Tibial nerve (tissue), 4 donors: ENCODE measurements around the gene COQ8B. TPM values are rescaled to one million over a fixed set of nuclear protein-coding genes. Genes with fewer than 3 reads are reported as not detected.

Experiments
- DNase-seq, 2 donors: peaks; one replicate each; pipeline ENCODE4 v3.0.0-alpha.2; 2019; ENCODE audit warnings: low spot score in 2 of 2
- H3K27ac ChIP-seq, 4 donors: fragments of 200-600 bp; sonication (generic) in 3 of 4; one replicate each; pipeline ENCODE4 v1.5.1; 2017 to 2019; ENCODE audit warnings: mild to moderate bottlenecking in 1 of 4
- H3K27me3 ChIP-seq, 2 donors: fragments of 200-600 bp; sonication (generic) in 1 of 2; one replicate each; pipeline versions ENCODE4 v1.5.1 to v1.6.0; 2017 to 2019
- H3K36me3 ChIP-seq, 3 donors: fragments of 200-600 bp; sonication (generic); one replicate each; pipeline ENCODE4 v1.5.1; 2018 to 2019
- H3K4me1 ChIP-seq, 4 donors: fragments of 200-600 bp; sonication (generic) in 3 of 4; one replicate each; pipeline ENCODE4 v1.5.1; 2017 to 2019
- H3K4me3 ChIP-seq, 4 donors: fragments of 200-600 bp; sonication (generic) in 3 of 4; one replicate each; pipeline ENCODE4 v1.5.1; 2017 to 2019; ENCODE audit warnings: mild to moderate bottlenecking in 1 of 4, moderate library complexity in 1 of 4
- H3K9me3 ChIP-seq, 4 donors: fragments of 200-600 bp; sonication (generic) in 3 of 4; one replicate each; pipeline ENCODE4 v1.5.1; 2017 to 2019
- EP300 ChIP-seq, 2 donors: sonication (generic); formaldehyde crosslinking; IDR thresholded peaks; one replicate each; pipeline ENCODE4 v1.6.1; 2017; ENCODE audit warnings: antibody characterized with exemption in 2 of 2, mild to moderate bottlenecking in 1 of 2
- POLR2A ChIP-seq, 2 donors: fragments of 450-650 bp; IDR thresholded peaks; one replicate each; pipeline ENCODE4 v1.6.1; 2017; ENCODE audit warnings: antibody characterized with exemption in 2 of 2, mild to moderate bottlenecking in 2 of 2, moderate library complexity in 2 of 2
- WGBS, 2 donors: methylation state at CpG; one replicate each; pipeline ENCODE4 v1.1.5; 2018; 5-methylcytosine and 5-hydroxymethylcytosine counted together
- total RNA-seq, 4 donors: library from RNA; depleted of rRNA; stranded (reverse); fragments of >200 nt; gene quantifications; one replicate each; pipeline ENCODE4 v1.1.0, GENCODE V29; 2016
- TF ChIP-seq, protein P1 (sequence below), 5 experiments: fragments of 200-600 bp in 3 of 5; fragments of 450-650 bp in 2 of 5; sonication (generic) in 3 of 5; IDR thresholded peaks; one replicate each; pipeline ENCODE4 v1.5.1; 2016 to 2019; ENCODE audit warnings: antibody characterized with exemption in 5 of 5, mild to moderate bottlenecking in 3 of 5, moderate library complexity in 2 of 5

COQ8B gene
- total RNA-seq, 4 donors from 2014 or later = 71.0 to 88.6 (median 84.3) TPM

GRCh38 chr19:40703029-40703755 lies 13.5 kb downstream of the COQ8B start:
- 80% methylated on average over 24 of the region's 24 CpGs for WGBS, 2 donors
- Histone ChIP-seq H3K4me3 (no peak overlapping the region), H3K4me1 (peaks cover 0 to 22% (median 2%) of the 10 kb centered on the region in 4 donors), H3K27me3 (no peaks in the 10 kb centered on the region), H3K36me3 (peaks cover 0 to 96% (median 5%) of the 10 kb centered on the region in 3 donors), H3K27ac (peak overlapping the region in 2 of 4 donors; percentile 36 to 66), H3K9me3 (no peaks in the 10 kb centered on the region)
- TF ChIP-seq, protein P1, sequence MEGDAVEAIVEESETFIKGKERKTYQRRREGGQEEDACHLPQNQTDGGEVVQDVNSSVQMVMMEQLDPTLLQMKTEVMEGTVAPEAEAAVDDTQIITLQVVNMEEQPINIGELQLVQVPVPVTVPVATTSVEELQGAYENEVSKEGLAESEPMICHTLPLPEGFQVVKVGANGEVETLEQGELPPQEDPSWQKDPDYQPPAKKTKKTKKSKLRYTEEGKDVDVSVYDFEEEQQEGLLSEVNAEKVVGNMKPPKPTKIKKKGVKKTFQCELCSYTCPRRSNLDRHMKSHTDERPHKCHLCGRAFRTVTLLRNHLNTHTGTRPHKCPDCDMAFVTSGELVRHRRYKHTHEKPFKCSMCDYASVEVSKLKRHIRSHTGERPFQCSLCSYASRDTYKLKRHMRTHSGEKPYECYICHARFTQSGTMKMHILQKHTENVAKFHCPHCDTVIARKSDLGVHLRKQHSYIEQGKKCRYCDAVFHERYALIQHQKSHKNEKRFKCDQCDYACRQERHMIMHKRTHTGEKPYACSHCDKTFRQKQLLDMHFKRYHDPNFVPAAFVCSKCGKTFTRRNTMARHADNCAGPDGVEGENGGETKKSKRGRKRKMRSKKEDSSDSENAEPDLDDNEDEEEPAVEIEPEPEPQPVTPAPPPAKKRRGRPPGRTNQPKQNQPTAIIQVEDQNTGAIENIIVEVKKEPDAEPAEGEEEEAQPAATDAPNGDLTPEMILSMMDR (IDR thresholded peaks at IDR 0.05) = no peak
- TF ChIP-seq POLR2A (IDR thresholded peaks at IDR 0.05) (no peak), EP300 (IDR thresholded peaks at IDR 0.05) (no peak)
- no peak for DNase-seq

DNA sequence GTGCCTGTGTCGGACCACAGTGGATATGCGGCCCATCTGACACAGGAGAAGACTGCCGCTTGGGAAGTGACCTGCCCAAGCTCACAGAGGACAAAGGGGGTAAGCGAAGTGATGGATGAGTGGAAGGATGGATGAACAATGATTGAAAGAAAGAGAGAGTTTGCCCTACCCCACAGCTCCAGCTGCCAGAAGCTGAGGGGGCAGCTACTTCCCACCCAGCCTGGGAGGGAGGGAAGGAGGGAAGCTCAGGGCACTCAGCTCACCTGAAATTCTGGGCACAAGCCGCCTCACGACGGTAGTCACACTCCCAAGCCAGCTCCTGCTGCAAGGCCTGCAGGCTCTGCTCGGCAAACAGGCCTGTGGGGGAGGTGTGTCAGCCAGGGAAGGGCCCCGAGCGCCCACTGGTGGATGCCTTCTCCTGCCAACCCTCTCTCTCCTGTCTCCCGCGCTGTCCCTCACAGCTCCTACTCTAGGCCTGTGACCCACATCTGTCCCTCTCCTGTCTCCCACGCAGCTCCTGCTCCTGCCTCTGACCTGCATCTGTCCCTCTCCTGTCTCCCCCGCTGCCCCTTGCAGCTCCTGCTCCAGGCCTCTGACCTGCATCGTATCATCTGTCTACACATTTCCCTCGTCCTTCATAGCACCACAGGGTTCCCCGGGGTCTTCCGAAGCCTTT lies 14.2 kb downstream of the COQ8B start:
- Histone ChIP-seq H3K4me1 (peaks cover 0 to 22% (median 2%) of the 10 kb centered on the region in 4 donors), H3K4me3 (no peak overlapping the region), H3K27me3 (no peaks in the 10 kb centered on the region), H3K9me3 (no peaks in the 10 kb centered on the region), H3K36me3 (peaks cover 0 to 91% (median 5%) of the 10 kb centered on the region in 3 donors), H3K27ac (peak overlapping the region in 2 of 4 donors; percentile 36 to 66)
- TF ChIP-seq, protein P1 (IDR thresholded peaks at IDR 0.05) = peak in 4 of 5 experiments; percentile 5 to 31 (median 24)
- no peak for TF ChIP-seq POLR2A (IDR thresholded peaks at IDR 0.05)
- no peak for DNase-seq
- WGBS, 2 donors = 58 to 66% methylated on average over 18 of the region's 18 CpGs

DNA sequence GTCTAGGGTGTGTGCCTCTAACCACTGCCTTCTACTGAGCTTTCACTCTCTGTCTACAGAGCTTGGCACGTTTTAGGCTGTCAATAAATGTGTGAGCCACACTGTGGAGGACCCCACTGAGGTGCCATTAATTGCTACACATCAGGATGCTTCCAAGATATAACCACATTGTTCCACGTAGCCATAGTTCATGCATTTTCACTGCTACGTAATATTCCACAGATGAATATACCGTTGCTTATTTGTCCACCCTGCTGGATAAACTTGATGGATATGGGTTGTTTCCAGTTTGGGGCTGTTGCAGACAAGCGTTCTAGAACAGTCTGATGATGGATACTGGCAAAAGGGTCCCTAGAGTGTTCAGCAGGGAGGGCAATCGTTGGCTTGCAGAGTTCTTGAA lies 14.9 kb downstream of the COQ8B start:
- Histone ChIP-seq H3K27ac (peak overlapping the region in 1 of 4 donors; percentile 66), H3K36me3 (peaks cover 0 to 93% (median 5%) of the 10 kb centered on the region in 3 donors), H3K27me3 (no peaks in the 10 kb centered on the region), H3K4me3 (no peak overlapping the region), H3K4me1 (peaks cover 0 to 22% (median 2%) of the 10 kb centered on the region in 4 donors), H3K9me3 (no peaks in the 10 kb centered on the region)
- no peak for DNase-seq
- WGBS, 2 donors = 95% methylated on average over 6 of the region's 6 CpGs
- TF ChIP-seq EP300 (IDR thresholded peaks at IDR 0.05) = no peak

DNA sequence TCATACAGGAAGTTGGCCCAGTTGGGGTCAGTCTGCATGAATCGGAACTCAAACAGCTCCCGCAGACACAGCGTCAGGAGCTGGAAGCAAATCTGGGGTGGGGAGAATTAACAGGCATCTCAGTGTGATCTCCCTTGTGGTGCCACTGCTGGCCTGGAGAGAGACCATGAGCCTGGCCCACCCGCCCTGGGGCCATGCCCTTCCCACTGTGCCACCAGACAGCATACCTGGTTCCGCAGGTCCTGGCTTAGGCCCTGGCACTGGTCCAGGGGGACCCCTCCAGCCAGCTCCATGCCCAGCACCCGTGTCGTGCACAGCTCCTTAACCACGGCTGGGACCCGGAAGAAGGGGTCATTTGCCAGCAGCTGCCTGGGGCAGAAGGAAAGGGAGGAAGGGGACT lies 16.6 kb downstream of the COQ8B start:
- Histone ChIP-seq H3K27ac (no peak overlapping the region), H3K4me1 (peaks cover 0 to 7% (median 2%) of the 10 kb centered on the region in 4 donors), H3K36me3 (peaks cover 2 to 93% (median 5%) of the 10 kb centered on the region in 3 donors), H3K9me3 (no peaks in the 10 kb centered on the region), H3K27me3 (no peaks in the 10 kb centered on the region), H3K4me3 (no peak overlapping the region)
- WGBS, 2 donors = 93 to 94% methylated on average over 7 to 9 of the region's 9 CpGs
- TF ChIP-seq POLR2A (IDR thresholded peaks at IDR 0.05) = no peak
- TF ChIP-seq, protein P1 (IDR thresholded peaks at IDR 0.05) = no peak
- TF ChIP-seq EP300 (IDR thresholded peaks at IDR 0.05) = no peak
- DNase-seq = no peak

DNA sequence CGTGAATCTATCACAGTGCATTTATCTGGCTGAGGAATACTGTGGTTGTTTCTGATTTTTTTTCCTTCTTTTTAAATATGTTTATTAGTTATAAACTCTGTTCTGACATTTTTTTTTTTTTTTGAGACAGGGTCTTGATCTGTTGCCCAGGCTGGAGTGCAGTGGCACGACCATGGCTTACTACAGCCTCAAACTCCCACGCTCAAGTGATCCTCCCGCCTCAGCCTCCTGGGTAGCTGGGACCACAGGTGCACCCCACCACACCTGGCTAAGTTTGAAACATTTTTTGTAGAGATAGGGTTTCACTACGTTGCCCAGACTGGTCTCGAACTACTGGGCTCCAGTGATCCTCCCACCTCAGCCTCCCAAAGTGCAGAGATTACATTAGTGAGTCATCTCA lies 19.7 kb downstream of the COQ8B start:
- no peak for DNase-seq

More for the DNA sequence above, 19.7 kb downstream of the COQ8B start:
- no peaks in the 10 kb centered on the region for H3K9me3 ChIP-seq
- no peak overlapping the region for H3K4me3 ChIP-seq
- no peaks in the 10 kb centered on the region for H3K27me3 ChIP-seq
- 94 to 97% methylated on average over 6 of the region's 6 CpGs for WGBS, 2 donors
- TF ChIP-seq, protein P1 (IDR thresholded peaks at IDR 0.05) = no peak
- no peak for TF ChIP-seq EP300 (IDR thresholded peaks at IDR 0.05)
- no peak for TF ChIP-seq POLR2A (IDR thresholded peaks at IDR 0.05)
- H3K27ac ChIP-seq = no peak overlapping the region
- H3K36me3 ChIP-seq = peaks cover 2 to 93% (median 5%) of the 10 kb centered on the region in 3 donors
- H3K4me1 ChIP-seq = peaks cover 0 to 6% (median under 1%) of the 10 kb centered on the region in 4 donors
